ENCODE measurements around the gene TMEM171. TPM values are rescaled to one million over a fixed set of nuclear protein-coding genes. Genes with fewer than 3 reads are reported as not detected.

TMEM171 gene
- total and polyA plus RNA-seq, 2 donors: 0.23 TPM; not detected in 1

GRCh38 chr5:73130811-73131210 lies 10.4 kb downstream of the TMEM171 start:
- H3K36me3 ChIP-seq (ENCODE audit: insufficient read depth): no peaks in the 10 kb centered on the region
- no peak for DNase-seq (ENCODE audit: extremely low spot score)
- H3K4me3 ChIP-seq (ENCODE audit: low read depth, low read length): no peak overlapping the region
- H3K4me1 ChIP-seq (ENCODE audit: insufficient read depth): no peaks in the 10 kb centered on the region
- 59% methylated on average over 1 of the region's 1 CpG for WGBS
- H3K27ac ChIP-seq (ENCODE audit: low read depth): no peak overlapping the region

GRCh38 chr5:73131711-73132425 lies 11.5 kb downstream of the TMEM171 start:
- no peaks in the 10 kb centered on the region for H3K4me1 ChIP-seq (ENCODE audit: insufficient read depth)
- H3K4me3 ChIP-seq (ENCODE audit: low read depth, low read length): no peak overlapping the region
- no peaks in the 10 kb centered on the region for H3K36me3 ChIP-seq (ENCODE audit: insufficient read depth)
- WGBS: 79% methylated on average over 3 of the region's 3 CpGs
- H3K27ac ChIP-seq (ENCODE audit: low read depth): no peak overlapping the region
- no peak for DNase-seq (ENCODE audit: extremely low spot score)

- Histone ChIP-seq H3K4me1 (ENCODE audit: insufficient read depth) (no peaks in the 10 kb centered on the region), H3K27ac (ENCODE audit: low read depth) (no peak overlapping the region), H3K4me3 (ENCODE audit: low read depth, low read length) (no peak overlapping the region), H3K36me3 (ENCODE audit: insufficient read depth) (no peaks in the 10 kb centered on the region)
- DNase-seq (ENCODE audit: extremely low spot score): no peak
- WGBS: 85% methylated on average over 2 of the region's 2 CpGs
Observed at GRCh38 chr5:73132759-73133158, 12.4 kb downstream of the TMEM171 start.

GRCh38 chr5:73135021-73135420 lies 14.6 kb downstream of the TMEM171 start:
- H3K4me1 ChIP-seq (ENCODE audit: insufficient read depth): no peaks in the 10 kb centered on the region
- H3K27ac ChIP-seq (ENCODE audit: low read depth): no peak overlapping the region
- no peak overlapping the region for H3K4me3 ChIP-seq (ENCODE audit: low read depth, low read length)
- 96% methylated on average over 3 of the region's 3 CpGs for WGBS
- no peaks in the 10 kb centered on the region for H3K36me3 ChIP-seq (ENCODE audit: insufficient read depth)
- no peak for DNase-seq (ENCODE audit: extremely low spot score)

- Histone ChIP-seq H3K4me3 (ENCODE audit: low read depth, low read length) (no peak overlapping the region), H3K4me1 (ENCODE audit: insufficient read depth) (no peaks in the 10 kb centered on the region), H3K27ac (ENCODE audit: low read depth) (no peak overlapping the region), H3K36me3 (ENCODE audit: insufficient read depth) (no peaks in the 10 kb centered on the region)
- no peak for DNase-seq (ENCODE audit: extremely low spot score)
- WGBS: 65% methylated on average over 6 of the region's 6 CpGs
Observed at GRCh38 chr5:73135429-73136054, 15.2 kb downstream of the TMEM171 start.

GRCh38 chr5:73136055-73136562 lies 15.7 kb downstream of the TMEM171 start:
- H3K4me3 ChIP-seq (ENCODE audit: low read depth, low read length): no peak overlapping the region
- no peaks in the 10 kb centered on the region for H3K4me1 ChIP-seq (ENCODE audit: insufficient read depth)
- WGBS: 38% methylated on average over 15 of the region's 15 CpGs
- no peak overlapping the region for H3K27ac ChIP-seq (ENCODE audit: low read depth)
- DNase-seq (ENCODE audit: extremely low spot score): no peak
- no peaks in the 10 kb centered on the region for H3K36me3 ChIP-seq (ENCODE audit: insufficient read depth)

- no peaks in the 10 kb centered on the region for H3K36me3 ChIP-seq (ENCODE audit: insufficient read depth)
- H3K27ac ChIP-seq (ENCODE audit: low read depth): no peak overlapping the region
- no peaks in the 10 kb centered on the region for H3K4me1 ChIP-seq (ENCODE audit: insufficient read depth)
- no peak overlapping the region for H3K4me3 ChIP-seq (ENCODE audit: low read depth, low read length)
- no peak for DNase-seq (ENCODE audit: extremely low spot score)
- 90% methylated on average over 10 of the region's 10 CpGs for WGBS
Observed at GRCh38 chr5:73137563-73138530, 17.5 kb downstream of the TMEM171 start.

GRCh38 chr5:73139485-73139884 lies 19.1 kb downstream of the TMEM171 start:
- Histone ChIP-seq H3K4me1 (ENCODE audit: insufficient read depth) (no peaks in the 10 kb centered on the region), H3K27ac (ENCODE audit: low read depth) (no peak overlapping the region), H3K4me3 (ENCODE audit: low read depth, low read length) (no peak overlapping the region), H3K36me3 (ENCODE audit: insufficient read depth) (no peaks in the 10 kb centered on the region)
- DNase-seq (ENCODE audit: extremely low spot score): no peak
- WGBS: 68% methylated on average over 3 of the region's 3 CpGs

GRCh38 chr5:73140801-73141200 lies 20.4 kb downstream of the TMEM171 start:
- DNase-seq (ENCODE audit: extremely low spot score): no peak
- no peaks in the 10 kb centered on the region for H3K4me1 ChIP-seq (ENCODE audit: insufficient read depth)
- no peaks in the 10 kb centered on the region for H3K36me3 ChIP-seq (ENCODE audit: insufficient read depth)
- no peak overlapping the region for H3K4me3 ChIP-seq (ENCODE audit: low read depth, low read length)
- no peak overlapping the region for H3K27ac ChIP-seq (ENCODE audit: low read depth)
- 97% methylated on average over 1 of the region's 1 CpG for WGBS

GRCh38 chr5:73142035-73142434 lies 21.7 kb downstream of the TMEM171 start:
- Histone ChIP-seq H3K4me1 (ENCODE audit: insufficient read depth) (no peaks in the 10 kb centered on the region), H3K4me3 (ENCODE audit: low read depth, low read length) (no peak overlapping the region), H3K36me3 (ENCODE audit: insufficient read depth) (no peaks in the 10 kb centered on the region), H3K27ac (ENCODE audit: low read depth) (no peak overlapping the region)
- no peak for DNase-seq (ENCODE audit: extremely low spot score)
- whole genome bisulfite sequencing: 68% methylated on average over 8 of the region's 8 CpGs

- 61% methylated on average over 6 of the region's 6 CpGs for WGBS
- no peak for DNase-seq (ENCODE audit: extremely low spot score)
- no peaks in the 10 kb centered on the region for H3K36me3 ChIP-seq (ENCODE audit: insufficient read depth)
- no peak overlapping the region for H3K4me3 ChIP-seq (ENCODE audit: low read depth, low read length)
- no peak overlapping the region for H3K27ac ChIP-seq (ENCODE audit: low read depth)
- H3K4me1 ChIP-seq (ENCODE audit: insufficient read depth): no peaks in the 10 kb centered on the region
Observed at GRCh38 chr5:73143716-73144115, 23.3 kb downstream of the TMEM171 start.

GRCh38 chr5:73149540-73149939 lies 29.2 kb downstream of the TMEM171 start:
- no peaks in the 10 kb centered on the region for H3K4me1 ChIP-seq (ENCODE audit: insufficient read depth)
- no peak overlapping the region for H3K27ac ChIP-seq (ENCODE audit: low read depth)
- no peak for DNase-seq (ENCODE audit: extremely low spot score)
- H3K36me3 ChIP-seq (ENCODE audit: insufficient read depth): no peaks in the 10 kb centered on the region
- H3K4me3 ChIP-seq (ENCODE audit: low read depth, low read length): no peak overlapping the region
- 59% methylated on average over 3 of the region's 3 CpGs for WGBS

- WGBS: 78% methylated on average over 7 of the region's 7 CpGs
- no peak for DNase-seq (ENCODE audit: extremely low spot score)
- Histone ChIP-seq H3K27ac (ENCODE audit: low read depth) (no peak overlapping the region), H3K4me3 (ENCODE audit: low read depth, low read length) (no peak overlapping the region), H3K4me1 (ENCODE audit: insufficient read depth) (no peaks in the 10 kb centered on the region), H3K36me3 (ENCODE audit: insufficient read depth) (no peaks in the 10 kb centered on the region)
Observed at GRCh38 chr5:73150876-73151275, 30.5 kb downstream of the TMEM171 start.

Data from urinary bladder (tissue), 4 donors.